GM18499 (cell line): ENCODE measurements around the gene SNX25.
"Not testable (repeated sequence)": the region's sequence is repeated elsewhere in the genome, so short reads cannot be mapped to it uniquely, and the experiment has no call there.

Experiments used
- ATAC-seq: cut with Tn5 transposase; IDR thresholded peaks from one replicate; pipeline ENCODE4 v1.9.1; 2021; ENCODE audit warnings: moderate number of reproducible peaks; ENCODE audit not compliant: insufficient read depth, unreplicated experiment

The SNX25 gene

DNA sequence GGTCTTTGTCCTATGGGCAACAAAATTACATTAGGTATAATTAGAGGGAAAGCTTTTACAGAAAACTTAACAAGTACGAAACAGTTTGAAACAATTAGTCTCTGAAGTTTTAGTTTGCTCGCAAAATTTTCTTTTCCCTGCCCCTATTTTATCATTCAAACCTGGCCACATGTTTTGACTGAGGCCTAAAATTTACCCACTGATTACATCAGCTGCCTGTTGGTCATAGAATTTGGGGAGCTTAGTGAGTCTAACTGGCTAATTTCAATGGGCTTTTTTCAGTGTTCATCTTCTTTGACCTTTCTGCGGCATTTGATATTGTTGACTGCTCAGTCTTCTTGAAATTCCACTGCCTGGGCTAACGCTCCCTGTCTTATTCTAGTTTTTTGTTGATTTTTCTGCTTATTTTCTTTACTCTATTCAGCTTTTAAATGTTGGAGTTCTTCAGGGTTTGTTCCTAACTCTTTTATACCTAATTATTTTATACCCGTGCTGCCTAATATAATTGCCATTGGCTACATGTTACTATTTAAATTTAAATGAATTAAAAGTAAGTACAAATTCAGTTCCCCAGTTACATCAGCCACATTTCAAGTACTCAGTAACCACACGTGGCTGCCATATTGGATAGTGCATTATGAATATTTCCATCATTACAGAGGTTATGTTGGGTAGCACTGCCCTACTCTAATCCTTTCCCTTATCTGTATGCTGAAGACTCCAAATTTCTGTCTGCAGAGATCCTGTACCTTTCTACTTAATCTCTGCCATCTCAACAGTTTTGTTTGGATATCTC, 87.5 kb downstream of the SNX25 start:
- ATAC-seq, result no peak

DNA sequence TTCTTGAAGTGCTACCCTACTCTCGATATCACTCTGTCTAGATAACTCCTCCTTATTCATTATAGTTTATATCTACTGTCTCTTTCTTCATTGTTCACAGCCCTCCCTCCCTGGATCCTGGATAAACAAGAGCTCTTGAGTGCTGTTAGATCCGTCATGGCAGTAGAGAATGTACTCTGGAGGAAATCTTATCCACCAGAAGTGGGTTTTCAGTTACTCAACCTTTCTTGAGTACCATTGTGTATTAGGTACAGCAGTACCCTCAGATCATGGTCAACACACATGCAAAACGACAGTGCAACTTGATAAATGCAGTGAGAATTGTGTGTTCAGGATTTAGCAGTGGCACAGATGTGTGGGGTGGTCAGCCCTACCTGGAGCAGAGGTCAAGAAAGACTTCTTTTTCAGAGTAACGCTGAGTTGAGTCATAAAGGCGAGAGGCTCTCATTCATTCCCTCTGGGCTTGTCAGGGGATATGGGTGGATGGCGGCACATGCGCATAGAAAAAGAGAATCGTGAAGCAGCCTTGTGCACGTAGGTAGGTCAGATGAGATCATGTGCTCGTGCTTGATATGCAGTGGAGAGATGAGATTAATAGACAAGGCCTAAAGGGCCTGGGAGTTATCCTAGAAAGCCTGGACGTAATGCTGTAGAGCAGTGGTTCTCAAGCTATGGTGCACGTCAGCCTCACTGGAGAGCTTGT, 89.5 kb downstream of the SNX25 start:
- ATAC-seq, result no peak

DNA sequence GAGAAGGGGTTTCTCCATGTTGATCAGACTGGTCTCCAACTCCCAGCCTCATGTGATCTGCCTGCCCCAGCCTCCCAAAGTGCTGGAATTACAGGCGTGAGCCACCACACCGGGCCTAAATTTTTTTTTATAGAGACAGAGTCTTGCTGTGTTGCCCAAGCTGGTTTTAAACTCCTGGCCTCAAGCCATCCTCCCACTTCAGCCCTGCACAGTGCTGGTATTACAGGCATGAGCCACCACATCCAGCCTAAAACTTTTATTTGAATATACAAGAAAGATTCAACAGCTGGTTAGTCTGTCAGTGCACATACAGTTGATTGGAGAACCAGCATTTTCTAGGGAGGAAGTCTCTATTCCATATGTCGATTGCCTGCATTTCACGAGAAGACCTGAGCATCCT, 95.1 kb downstream of the SNX25 start:
- no peak for ATAC-seq

DNA sequence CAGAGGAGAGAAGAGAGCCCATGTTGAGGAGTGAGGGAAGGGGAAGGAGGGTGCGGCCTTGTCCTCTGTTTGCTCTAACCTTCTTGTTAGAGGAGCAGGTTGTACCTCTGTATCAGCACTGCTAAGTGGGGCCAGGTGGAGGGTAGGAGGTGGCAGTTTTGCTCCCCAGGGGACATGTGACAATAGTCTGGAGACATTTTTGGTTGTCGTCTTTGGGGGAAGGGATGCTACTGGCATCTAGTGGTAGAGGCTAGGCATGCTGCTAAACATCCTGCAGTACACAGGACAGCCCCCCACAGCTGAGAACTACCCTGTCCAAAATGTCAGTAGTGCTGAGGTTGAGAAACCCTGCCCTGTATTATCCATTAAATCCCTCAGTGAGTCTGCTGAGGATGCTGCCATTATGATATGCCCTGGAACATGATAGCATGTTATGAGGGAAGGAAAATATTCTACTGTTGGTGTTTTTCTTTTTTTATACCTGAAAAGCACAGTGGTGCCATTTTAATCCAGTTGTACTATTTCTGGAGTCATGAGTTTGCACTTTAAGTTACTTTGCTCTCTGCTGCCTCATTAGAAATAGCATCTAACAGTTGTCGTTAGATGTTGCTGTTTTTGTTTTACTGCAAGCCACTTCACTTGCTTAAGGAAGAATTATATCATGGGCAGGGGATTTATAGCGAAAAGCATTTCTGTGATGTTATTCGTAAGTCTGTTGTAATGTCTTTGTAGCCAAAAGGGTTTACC, 95.7 kb downstream of the SNX25 start:
- ATAC-seq, result no peak

DNA sequence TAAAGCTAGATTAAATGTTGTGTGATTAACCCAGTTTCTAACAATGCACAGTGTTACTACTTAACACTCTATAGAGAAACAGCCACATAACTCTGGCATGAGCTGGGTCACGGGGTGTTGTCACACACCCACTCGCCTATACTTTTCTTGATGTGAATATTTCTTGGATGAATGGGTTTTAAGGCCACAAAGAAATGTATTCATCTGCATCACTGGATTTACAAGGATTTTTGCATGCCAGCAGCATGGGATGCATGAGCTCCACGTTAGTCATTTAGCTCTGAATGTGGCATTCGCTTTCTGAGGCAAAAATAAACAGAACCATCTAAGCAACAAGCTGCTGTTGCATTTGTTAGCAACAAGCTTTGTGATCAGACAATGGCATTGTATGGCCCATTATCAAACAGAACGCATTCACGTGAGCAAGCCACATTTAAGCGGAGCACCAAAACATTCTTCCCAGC, 96.6 kb downstream of the SNX25 start:
- no peak for ATAC-seq

DNA sequence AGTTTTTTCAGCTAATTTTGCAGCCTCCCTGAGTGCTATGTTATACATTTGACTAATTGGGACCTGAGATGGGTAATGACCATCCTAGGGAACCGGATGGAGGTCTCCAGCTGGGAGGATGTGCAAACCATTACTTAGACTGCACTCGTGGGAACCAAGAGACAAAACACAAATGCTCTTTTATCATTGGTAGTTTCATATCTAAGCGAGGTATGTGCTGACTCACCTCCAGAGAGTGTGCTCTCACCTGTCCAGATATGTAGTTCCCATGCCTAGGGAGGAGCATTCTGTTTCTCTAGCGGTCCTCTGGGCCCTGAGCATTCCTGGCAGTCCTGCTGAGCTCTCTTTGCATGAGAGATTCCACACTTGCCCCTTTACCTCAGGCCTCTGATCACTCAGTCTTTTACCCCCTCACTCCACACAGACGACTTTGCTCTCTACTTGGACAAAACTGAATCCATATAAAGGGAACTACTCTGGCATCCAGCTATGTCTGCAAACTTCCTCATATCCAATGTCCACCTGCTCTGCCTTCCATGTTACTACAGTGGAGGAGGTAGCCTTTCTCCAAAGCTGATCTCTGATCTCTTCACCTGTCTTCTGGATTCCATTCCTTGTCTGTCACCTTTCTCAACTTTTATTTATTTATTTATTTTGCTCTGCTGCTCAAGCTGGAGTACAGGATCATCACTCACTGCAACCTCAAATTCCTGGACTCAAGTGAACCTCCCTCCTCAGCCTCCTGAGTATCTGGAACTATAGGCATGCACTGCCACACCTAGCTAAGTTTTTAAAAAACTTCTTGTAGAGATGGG, 97.9 kb downstream of the SNX25 start:
- ATAC-seq, result peak; percentile 72

DNA sequence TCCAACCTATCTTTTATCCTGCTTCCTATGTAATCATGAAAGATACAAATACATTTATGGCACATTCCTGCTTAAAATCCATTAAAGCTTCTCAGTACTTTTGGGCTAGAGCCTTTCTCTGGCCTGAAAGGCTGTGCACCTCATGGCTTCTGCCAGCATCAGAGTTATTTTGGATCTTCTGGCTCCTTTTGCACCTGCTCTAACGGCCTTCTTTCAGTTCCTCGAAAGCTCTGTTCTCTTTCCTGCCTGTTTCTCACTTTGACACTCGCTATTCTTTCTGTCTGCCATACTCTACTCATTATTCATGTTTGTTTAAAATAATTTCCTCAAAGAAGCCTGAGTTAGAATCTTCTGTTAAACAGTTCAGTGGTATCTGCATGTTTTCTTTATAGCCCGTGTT, 100.4 kb downstream of the SNX25 start:
- ATAC-seq, result peak; percentile 31

DNA sequence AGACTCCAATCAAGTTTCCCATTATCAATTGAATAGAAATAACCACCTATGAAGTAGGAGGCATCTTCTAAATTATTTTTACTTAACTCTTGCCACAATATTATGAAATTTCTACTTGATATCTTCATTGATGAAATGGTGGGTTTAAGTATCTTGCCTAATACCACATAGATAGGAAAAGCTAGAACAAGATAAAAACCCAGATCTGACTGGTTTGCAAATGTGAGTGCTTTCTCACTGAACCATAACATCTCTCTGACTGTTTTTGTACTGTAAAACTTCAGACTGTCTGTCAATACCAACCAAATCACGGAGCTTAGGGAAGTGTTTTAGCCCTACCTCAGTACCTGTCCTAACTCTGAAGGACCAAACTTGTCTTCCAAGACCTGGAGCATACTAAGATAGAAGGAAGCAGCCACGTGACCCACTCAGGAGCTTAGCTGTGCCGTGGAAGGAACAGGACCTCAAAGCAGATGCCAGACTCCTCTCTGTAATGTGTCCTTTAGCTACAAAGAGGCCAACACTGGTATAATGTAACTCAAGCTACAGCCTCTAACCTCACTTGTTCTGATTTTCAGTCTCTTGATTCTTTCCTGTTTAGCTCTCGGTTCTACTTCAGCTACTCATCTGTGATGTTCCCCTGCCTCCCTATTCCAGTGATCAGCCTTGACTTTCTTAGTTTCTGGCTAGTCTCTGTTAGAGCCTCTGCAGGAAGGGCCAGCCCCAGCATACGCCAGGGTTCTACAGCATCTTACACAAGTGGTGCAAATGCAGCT, 101.9 kb downstream of the SNX25 start:
- ATAC-seq, result no peak

DNA sequence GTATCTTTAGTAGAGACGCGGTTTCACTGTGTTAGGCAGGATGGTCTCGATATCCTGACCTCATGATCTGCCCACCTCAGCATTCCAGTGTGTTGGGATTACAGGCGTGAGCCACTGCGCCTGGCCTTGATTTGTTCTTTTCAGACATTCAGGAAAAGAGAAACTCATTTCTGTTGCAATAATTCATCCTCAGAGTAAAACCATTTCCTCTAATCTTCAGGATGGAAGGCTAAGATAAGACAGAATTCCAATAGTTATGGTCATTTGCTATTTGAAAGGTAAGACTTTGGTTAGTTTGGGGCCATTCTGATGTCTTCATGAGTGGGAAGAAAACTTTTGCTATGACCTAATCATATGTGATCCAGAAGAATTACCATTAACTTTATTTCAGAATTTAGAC, 103.3 kb downstream of the SNX25 start:
- ATAC-seq, result no peak

DNA sequence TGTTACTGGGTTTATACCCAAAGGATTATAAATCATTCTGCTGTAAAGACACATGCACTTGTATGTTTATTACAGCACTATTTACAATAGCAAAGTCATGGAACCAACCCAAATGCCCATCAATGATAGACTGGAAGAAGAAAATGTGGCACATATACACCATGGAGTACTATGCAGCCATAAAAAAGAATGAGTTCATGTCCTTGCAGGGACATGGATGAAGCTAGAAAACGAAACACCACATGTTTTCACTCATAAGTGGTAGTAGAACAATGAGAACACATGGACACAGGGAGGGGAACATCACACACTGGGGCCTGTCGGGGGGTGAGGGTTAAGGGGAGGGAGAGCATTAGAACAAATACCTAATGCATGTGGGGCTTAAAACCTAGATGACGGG, 108.1 kb downstream of the SNX25 start:
- not testable (repeated sequence) for ATAC-seq

DNA sequence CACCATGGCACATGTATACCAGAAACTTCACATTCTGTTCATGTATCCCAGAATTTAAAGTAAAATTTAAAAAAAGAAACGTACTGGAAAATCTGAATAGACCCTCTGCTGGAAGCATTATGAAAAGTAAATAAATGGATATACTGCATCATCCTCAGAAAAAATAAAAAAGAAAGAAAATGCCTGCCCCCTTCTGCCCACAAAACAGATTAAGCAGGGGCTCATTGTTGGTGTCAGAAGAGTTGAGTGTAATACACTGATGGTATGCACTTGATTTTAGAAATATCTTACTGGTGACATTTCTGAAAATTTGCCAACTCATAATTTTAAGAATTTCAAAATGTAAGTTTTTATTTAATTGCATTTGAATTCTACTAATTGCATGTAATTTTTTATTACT, 108.5 kb downstream of the SNX25 start:
- ATAC-seq, result no peak

DNA sequence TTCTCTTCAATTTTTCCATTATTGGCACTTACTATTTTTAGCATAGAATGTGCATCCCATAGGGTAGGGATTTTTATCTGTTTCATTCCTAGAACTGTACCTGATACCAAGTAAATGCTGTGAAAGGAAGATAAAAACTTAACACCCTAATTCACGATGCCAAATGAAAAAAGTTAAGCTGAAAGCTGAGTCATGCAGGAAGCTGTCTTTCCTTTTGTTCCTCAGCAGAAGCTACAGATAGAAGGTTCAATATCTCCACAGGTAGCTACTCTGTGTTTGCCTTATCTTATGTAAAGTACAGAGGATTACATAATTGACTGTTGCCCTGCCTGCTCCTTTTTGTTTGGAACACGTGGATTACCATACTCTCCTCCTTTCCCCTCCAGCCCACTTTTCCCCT, 109.3 kb downstream of the SNX25 start:
- ATAC-seq, result no peak

DNA sequence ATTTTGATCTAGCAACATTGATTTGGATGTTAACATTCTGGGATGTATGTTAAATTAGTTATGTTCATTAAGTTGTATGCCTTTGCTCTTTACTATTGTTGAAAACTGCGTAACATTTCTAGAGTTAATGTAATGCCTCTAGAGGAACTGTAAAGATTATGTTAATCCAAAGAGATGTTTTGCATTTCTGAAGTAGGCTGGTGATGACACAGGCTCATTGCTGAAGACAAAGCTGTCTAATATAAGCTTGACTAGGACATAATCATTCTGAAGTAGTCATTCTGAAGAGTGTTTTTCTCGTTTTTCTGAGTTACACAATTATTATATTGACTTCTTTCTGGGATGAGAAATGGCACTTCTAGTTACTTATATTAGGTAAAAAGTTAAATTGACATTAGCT, 113.4 kb downstream of the SNX25 start:
- no peak for ATAC-seq

DNA sequence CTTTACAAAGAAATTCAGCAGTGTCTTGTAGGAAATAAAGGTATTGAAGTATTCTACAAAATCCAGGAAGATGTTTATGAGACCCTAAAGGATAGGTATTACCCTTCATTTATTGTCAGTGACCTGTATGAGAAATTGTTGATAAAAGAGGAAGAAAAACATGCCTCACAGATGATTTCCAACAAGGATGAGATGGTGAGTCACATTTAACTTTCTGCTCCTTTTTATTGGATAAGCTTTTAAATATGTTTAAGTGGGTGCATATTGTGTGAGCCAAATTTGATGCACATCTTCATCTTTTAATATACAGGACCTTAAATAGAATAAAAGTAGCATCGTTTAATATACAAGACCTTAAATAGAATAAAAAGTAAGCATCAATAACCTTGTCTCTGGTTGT, 114.2 kb downstream of the SNX25 start:
- no peak for ATAC-seq

DNA sequence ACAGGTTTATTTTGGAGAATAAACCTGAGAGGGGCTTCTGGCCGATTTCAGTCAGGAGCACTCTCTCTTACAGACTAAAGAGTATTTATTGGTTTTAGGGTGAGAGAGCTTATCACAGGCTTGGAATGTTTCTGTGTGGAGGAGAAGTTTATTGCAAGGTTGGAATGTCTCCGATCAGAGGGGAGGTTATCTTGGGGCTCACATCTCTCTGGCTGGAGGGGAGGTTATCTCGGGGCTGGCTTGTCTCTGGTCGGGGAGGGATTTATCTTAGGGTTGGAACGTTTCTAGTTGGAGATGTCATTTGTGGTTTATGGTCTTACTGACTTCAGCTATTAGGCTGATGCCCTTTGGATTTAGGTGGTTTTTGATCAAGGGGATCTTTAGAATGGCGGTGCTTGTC, 115.0 kb downstream of the SNX25 start:
- not testable (repeated sequence) for ATAC-seq

DNA sequence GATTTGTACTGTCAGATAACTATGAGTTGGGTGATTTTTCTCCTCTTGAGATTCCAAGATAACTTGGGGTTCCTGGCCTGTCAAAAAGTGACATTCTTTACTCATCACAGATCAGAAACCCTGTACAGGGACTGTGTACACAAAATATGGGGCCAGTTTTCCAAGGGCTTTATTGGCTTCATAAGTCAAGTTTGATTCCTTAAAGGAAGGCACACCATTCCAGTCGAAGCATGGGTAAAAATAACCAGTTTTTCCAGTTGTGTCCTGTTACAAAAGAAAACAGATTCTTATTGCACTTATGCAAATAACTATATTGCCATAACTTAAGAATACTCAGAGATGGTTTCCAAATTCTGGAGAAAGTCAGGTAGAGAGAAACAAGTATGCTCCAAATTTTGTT, 116.3 kb downstream of the SNX25 start:
- ATAC-seq, result not testable (repeated sequence)

DNA sequence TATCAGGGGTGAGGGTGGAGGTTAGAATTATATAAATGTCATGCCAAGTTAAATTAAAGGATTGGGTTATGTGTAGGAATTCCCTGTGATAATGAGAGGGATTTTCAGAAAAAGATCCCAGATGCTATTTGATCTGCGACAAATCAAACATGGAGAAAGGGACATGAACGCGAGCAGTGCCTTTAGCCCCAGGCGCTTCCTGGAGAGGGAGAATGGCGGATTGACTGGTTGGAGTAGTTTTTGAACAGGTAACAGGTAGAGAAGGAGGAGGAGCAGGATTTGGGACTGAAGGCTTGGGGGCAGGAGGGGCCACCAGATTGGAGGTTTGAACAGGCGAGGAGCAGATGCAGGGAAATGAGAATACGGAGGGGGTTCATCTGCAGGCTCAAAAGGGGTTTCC, 119.2 kb downstream of the SNX25 start:
- ATAC-seq, result no peak

DNA sequence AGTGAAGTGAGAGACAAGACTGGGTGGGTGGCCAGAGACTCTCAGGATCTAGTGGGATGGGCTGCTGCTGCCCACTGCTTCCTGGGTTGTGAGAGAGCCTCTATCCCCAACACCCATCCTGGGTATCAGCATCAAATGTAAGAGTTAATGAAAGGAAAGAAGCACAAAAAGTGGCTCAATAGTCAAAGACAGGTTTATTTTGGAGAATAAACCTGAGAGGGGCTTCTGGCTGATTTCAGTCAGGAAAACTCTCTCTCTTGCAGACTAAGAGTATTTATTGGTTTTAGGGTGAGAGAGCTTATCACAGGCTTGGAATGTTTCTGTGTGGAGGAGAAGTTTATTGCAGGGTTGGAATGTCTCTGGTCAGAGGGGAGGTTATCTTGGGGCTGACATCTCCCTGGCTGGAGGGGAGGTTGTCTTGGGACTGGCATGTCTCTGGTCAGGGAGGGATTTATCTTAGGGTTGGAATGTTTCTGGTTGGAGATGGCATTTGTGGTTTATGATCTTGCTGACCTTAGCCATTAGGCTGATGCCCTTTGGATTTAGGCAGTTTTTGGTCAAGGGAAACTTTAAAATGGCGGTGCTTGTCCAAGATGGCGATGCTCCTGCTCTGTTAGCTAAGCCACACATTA, 120.6 kb downstream of the SNX25 start:
- not testable (repeated sequence) for ATAC-seq
